ENCODE data around the gene PCCA.
"Not testable (repeated sequence)": the region's sequence is repeated elsewhere in the genome, so short reads cannot be mapped to it uniquely, and the experiment has no call there.

Gene PCCA

GRCh38 chr13:100209857-100210825, 121.2 kb downstream of the PCCA start:
- Histone ChIP-seq H3K27me3 (ENCODE audit: control insufficient read depth, insufficient read depth, low read length) (no peaks in the 10 kb centered on the region), H3K9me3 (ENCODE audit: control insufficient read depth, low read length) (no peaks in the 10 kb centered on the region), H3K9ac (ENCODE audit: low read length) (no peak overlapping the region), H3K4me3 (ENCODE audit: low read length) (no peak overlapping the region), H3K36me3 (ENCODE audit: control insufficient read depth, insufficient read depth, low read length) (no peaks in the 10 kb centered on the region), H3K4me1 (ENCODE audit: control insufficient read depth, insufficient read depth, low read length) (no peaks in the 10 kb centered on the region)

- Histone ChIP-seq H3K4me1 (ENCODE audit: control insufficient read depth, insufficient read depth, low read length) (no peaks in the 10 kb centered on the region), H3K36me3 (ENCODE audit: control insufficient read depth, insufficient read depth, low read length) (no peaks in the 10 kb centered on the region), H3K9me3 (ENCODE audit: control insufficient read depth, low read length) (no peaks in the 10 kb centered on the region), H3K9ac (ENCODE audit: low read length) (no peak overlapping the region), H3K4me3 (ENCODE audit: low read length) (no peak overlapping the region), H3K27me3 (ENCODE audit: control insufficient read depth, insufficient read depth, low read length) (no peaks in the 10 kb centered on the region)
Measured at GRCh38 chr13:100211016-100211710, 122.3 kb downstream of the PCCA start.

GRCh38 chr13:100212904-100213553, 124.1 kb downstream of the PCCA start:
- no peak overlapping the region for H3K9ac ChIP-seq (ENCODE audit: low read length)

GRCh38 chr13:100213576-100213975, 124.7 kb downstream of the PCCA start:
- H3K36me3 ChIP-seq (ENCODE audit: control insufficient read depth, insufficient read depth, low read length): no peaks in the 10 kb centered on the region
- no peaks in the 10 kb centered on the region for H3K4me1 ChIP-seq (ENCODE audit: control insufficient read depth, insufficient read depth, low read length)
- no peak overlapping the region for H3K9ac ChIP-seq (ENCODE audit: low read length)
- H3K4me3 ChIP-seq (ENCODE audit: low read length): no peak overlapping the region
- H3K27me3 ChIP-seq (ENCODE audit: control insufficient read depth, insufficient read depth, low read length): no peaks in the 10 kb centered on the region
- H3K9me3 ChIP-seq (ENCODE audit: control insufficient read depth, low read length): no peaks in the 10 kb centered on the region

More at GRCh38 chr13:100212904-100213553, 124.1 kb downstream of the PCCA start:
- no peak overlapping the region for H3K4me3 ChIP-seq (ENCODE audit: low read length)
- H3K4me1 ChIP-seq (ENCODE audit: control insufficient read depth, insufficient read depth, low read length): no peaks in the 10 kb centered on the region
- H3K36me3 ChIP-seq (ENCODE audit: control insufficient read depth, insufficient read depth, low read length): no peaks in the 10 kb centered on the region
- no peaks in the 10 kb centered on the region for H3K9me3 ChIP-seq (ENCODE audit: control insufficient read depth, low read length)
- H3K27me3 ChIP-seq (ENCODE audit: control insufficient read depth, insufficient read depth, low read length): no peaks in the 10 kb centered on the region

DNA sequence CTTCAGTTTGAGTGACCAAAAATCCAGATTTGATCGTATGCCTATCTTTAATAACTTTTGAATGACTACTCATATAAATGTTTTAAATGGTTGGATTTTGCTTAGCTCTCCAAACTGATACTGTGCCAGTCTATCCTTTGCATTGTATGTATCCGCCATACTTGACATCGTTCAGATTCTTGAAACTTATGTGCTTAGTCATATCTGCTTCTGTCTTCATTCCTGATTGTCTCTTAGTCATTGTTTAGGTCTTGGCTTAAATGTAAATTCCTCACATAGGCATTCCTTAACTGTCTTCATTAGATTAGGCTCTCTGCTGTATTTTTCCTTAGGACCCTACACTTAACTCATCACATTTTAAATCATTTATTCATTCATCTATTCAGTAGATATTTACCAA, 126.0 kb downstream of the PCCA start:
- H3K9ac ChIP-seq (ENCODE audit: low read length): no peak overlapping the region
- no peaks in the 10 kb centered on the region for H3K4me1 ChIP-seq (ENCODE audit: control insufficient read depth, insufficient read depth, low read length)
- no peak overlapping the region for H3K4me3 ChIP-seq (ENCODE audit: low read length)
- no peaks in the 10 kb centered on the region for H3K36me3 ChIP-seq (ENCODE audit: control insufficient read depth, insufficient read depth, low read length)
- H3K27me3 ChIP-seq (ENCODE audit: control insufficient read depth, insufficient read depth, low read length): no peaks in the 10 kb centered on the region
- no peaks in the 10 kb centered on the region for H3K9me3 ChIP-seq (ENCODE audit: control insufficient read depth, low read length)

GRCh38 chr13:100221166-100221565, 132.3 kb downstream of the PCCA start:
- Histone ChIP-seq H3K4me3 (ENCODE audit: low read length) (no peak overlapping the region), H3K36me3 (ENCODE audit: control insufficient read depth, insufficient read depth, low read length) (no peaks in the 10 kb centered on the region), H3K27me3 (ENCODE audit: control insufficient read depth, insufficient read depth, low read length) (no peaks in the 10 kb centered on the region), H3K4me1 (ENCODE audit: control insufficient read depth, insufficient read depth, low read length) (no peaks in the 10 kb centered on the region), H3K9ac (ENCODE audit: low read length) (no peak overlapping the region), H3K9me3 (ENCODE audit: control insufficient read depth, low read length) (no peaks in the 10 kb centered on the region)

- H3K4me1 ChIP-seq (ENCODE audit: control insufficient read depth, insufficient read depth, low read length); H3K27me3 ChIP-seq (ENCODE audit: control insufficient read depth, insufficient read depth, low read length); H3K9ac ChIP-seq (ENCODE audit: low read length); H3K36me3 ChIP-seq (ENCODE audit: control insufficient read depth, insufficient read depth, low read length); H3K4me3 ChIP-seq (ENCODE audit: low read length); H3K9me3 ChIP-seq (ENCODE audit: control insufficient read depth, low read length): not testable (repeated sequence)
Measured at GRCh38 chr13:100223966-100224530, 135.2 kb downstream of the PCCA start.

GRCh38 chr13:100229603-100230002, 140.7 kb downstream of the PCCA start:
- Histone ChIP-seq H3K9me3 (ENCODE audit: control insufficient read depth, low read length) (no peaks in the 10 kb centered on the region), H3K4me3 (ENCODE audit: low read length) (no peak overlapping the region), H3K4me1 (ENCODE audit: control insufficient read depth, insufficient read depth, low read length) (peaks cover 15% of the 10 kb centered on the region), H3K36me3 (ENCODE audit: control insufficient read depth, insufficient read depth, low read length) (no peaks in the 10 kb centered on the region), H3K27me3 (ENCODE audit: control insufficient read depth, insufficient read depth, low read length) (no peaks in the 10 kb centered on the region), H3K9ac (ENCODE audit: low read length) (no peak overlapping the region)

- Histone ChIP-seq H3K27me3 (ENCODE audit: control insufficient read depth, insufficient read depth, low read length) (no peaks in the 10 kb centered on the region), H3K9ac (ENCODE audit: low read length) (no peak overlapping the region), H3K36me3 (ENCODE audit: control insufficient read depth, insufficient read depth, low read length) (no peaks in the 10 kb centered on the region), H3K4me3 (ENCODE audit: low read length) (no peak overlapping the region), H3K4me1 (ENCODE audit: control insufficient read depth, insufficient read depth, low read length) (peaks cover 15% of the 10 kb centered on the region), H3K9me3 (ENCODE audit: control insufficient read depth, low read length) (no peaks in the 10 kb centered on the region)
Measured at GRCh38 chr13:100230769-100231149, 141.9 kb downstream of the PCCA start.

GRCh38 chr13:100231176-100231575, 142.3 kb downstream of the PCCA start:
- no peaks in the 10 kb centered on the region for H3K9me3 ChIP-seq (ENCODE audit: control insufficient read depth, low read length)
- no peak overlapping the region for H3K4me3 ChIP-seq (ENCODE audit: low read length)
- no peak overlapping the region for H3K9ac ChIP-seq (ENCODE audit: low read length)
- no peaks in the 10 kb centered on the region for H3K27me3 ChIP-seq (ENCODE audit: control insufficient read depth, insufficient read depth, low read length)
- H3K4me1 ChIP-seq (ENCODE audit: control insufficient read depth, insufficient read depth, low read length): peaks cover 15% of the 10 kb centered on the region
- H3K36me3 ChIP-seq (ENCODE audit: control insufficient read depth, insufficient read depth, low read length): no peaks in the 10 kb centered on the region

DNA sequence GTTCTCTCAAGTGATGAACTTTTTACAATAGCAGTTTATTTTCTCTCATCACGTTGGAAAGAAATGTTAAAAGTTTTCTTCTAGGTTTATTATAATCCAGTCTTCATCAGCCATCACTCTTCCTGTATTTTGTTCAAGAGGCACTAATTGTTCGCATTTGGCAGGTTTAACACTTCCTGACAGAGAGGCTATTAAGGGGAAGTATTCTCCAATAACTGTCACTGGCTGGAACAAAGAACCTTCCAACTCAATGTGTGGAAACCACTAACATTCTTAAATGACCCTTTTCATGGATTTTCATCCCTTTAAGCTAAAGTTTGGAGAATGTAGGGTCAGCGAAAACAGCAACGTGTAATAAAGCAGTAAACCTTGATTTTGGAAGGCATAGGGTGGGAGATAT, 145.1 kb downstream of the PCCA start:
- Histone ChIP-seq H3K4me3 (ENCODE audit: low read length) (no peak overlapping the region), H3K36me3 (ENCODE audit: control insufficient read depth, insufficient read depth, low read length) (no peaks in the 10 kb centered on the region), H3K4me1 (ENCODE audit: control insufficient read depth, insufficient read depth, low read length) (peaks cover 15% of the 10 kb centered on the region), H3K9me3 (ENCODE audit: control insufficient read depth, low read length) (no peaks in the 10 kb centered on the region), H3K27me3 (ENCODE audit: control insufficient read depth, insufficient read depth, low read length) (no peaks in the 10 kb centered on the region), H3K9ac (ENCODE audit: low read length) (no peak overlapping the region)
